ENCODE data around the gene ATXN7.

GRCh38 chr3:63970631-63971475, 107.2 kb downstream of the ATXN7 start:
- TF ChIP-seq, protein P1, sequence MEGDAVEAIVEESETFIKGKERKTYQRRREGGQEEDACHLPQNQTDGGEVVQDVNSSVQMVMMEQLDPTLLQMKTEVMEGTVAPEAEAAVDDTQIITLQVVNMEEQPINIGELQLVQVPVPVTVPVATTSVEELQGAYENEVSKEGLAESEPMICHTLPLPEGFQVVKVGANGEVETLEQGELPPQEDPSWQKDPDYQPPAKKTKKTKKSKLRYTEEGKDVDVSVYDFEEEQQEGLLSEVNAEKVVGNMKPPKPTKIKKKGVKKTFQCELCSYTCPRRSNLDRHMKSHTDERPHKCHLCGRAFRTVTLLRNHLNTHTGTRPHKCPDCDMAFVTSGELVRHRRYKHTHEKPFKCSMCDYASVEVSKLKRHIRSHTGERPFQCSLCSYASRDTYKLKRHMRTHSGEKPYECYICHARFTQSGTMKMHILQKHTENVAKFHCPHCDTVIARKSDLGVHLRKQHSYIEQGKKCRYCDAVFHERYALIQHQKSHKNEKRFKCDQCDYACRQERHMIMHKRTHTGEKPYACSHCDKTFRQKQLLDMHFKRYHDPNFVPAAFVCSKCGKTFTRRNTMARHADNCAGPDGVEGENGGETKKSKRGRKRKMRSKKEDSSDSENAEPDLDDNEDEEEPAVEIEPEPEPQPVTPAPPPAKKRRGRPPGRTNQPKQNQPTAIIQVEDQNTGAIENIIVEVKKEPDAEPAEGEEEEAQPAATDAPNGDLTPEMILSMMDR (IDR thresholded peaks at IDR 0.05; ENCODE audit: low read length) = no peak
- no peak for TF ChIP-seq EZH2 (optimal IDR thresholded peaks at IDR 0.05; ENCODE audit: low read depth, low read length)

Data from MM.1S (cell line).